Activated naive CD4-positive, alpha-beta T cell treated with anti-CD3 and anti-CD28 coated beads, Interleukin-2, amount 10 ng/mL, durations not matched to agents 7 days and 5 days (primary cell): Measurements from ENCODE around the gene SLC16A8.

Experiments
- CTCF ChIA-PET: fragments of 350-600 bp; sonication (Branson Sonifier 250); formaldehyde crosslinking; loops from one replicate; lab custom pipeline; 2021; ENCODE audit warnings: antibody characterized with exemption; lab: Charles Lee
- DNase-seq: peaks from one replicate; pipeline ENCODE4 v3.0.0-alpha.2; 2020
- H3K27ac Mint-ChIP-seq: one replicate; pipeline ENCODE4 v1.8.0; 2021; ENCODE audit warnings: mild to moderate bottlenecking, moderate library complexity, mixed read lengths
- H3K27me3 Mint-ChIP-seq: one replicate; pipeline ENCODE4 v1.8.0; 2021; ENCODE audit warnings: mild to moderate bottlenecking, mixed read lengths
- H3K36me3 Mint-ChIP-seq: one replicate; pipeline ENCODE4 v1.8.0; 2021; ENCODE audit warnings: mixed read lengths
- H3K4me1 Mint-ChIP-seq: one replicate; pipeline ENCODE4 v1.8.0; 2021; ENCODE audit warnings: mixed read lengths
- H3K4me3 Mint-ChIP-seq: one replicate; pipeline ENCODE4 v1.8.0; 2021; ENCODE audit warnings: mild to moderate bottlenecking, moderate library complexity, mixed read lengths
- H3K9me3 Mint-ChIP-seq: one replicate; pipeline ENCODE4 v1.8.0; 2021; ENCODE audit warnings: mixed read lengths

SLC16A8 gene

GRCh38 chr22:38067028-38067415, 17.0 kb downstream of the SLC16A8 start:
- Mint-ChIP-seq H3K9me3 (no peaks in the 10 kb centered on the region), H3K4me3 (no peak overlapping the region), H3K27me3 (no peaks in the 10 kb centered on the region), H3K4me1 (no peaks in the 10 kb centered on the region), H3K36me3 (peaks cover 9% of the 10 kb centered on the region), H3K27ac (no peak overlapping the region)
- no peak for DNase-seq
- CTCF ChIA-PET = no interaction called here

GRCh38 chr22:38066381-38067027, 17.5 kb downstream of the SLC16A8 start:
- Mint-ChIP-seq H3K4me3 (no peak overlapping the region), H3K27ac (no peak overlapping the region), H3K9me3 (no peaks in the 10 kb centered on the region), H3K36me3 (peaks cover 9% of the 10 kb centered on the region), H3K4me1 (no peaks in the 10 kb centered on the region), H3K27me3 (no peaks in the 10 kb centered on the region)
- CTCF ChIA-PET = interaction anchor here (2.6 kb wide), 1 partner anchor 14 kb away, joined by 9 read pairs; no protein-coding TSS in a partner anchor
- DNase-seq = no peak

GRCh38 chr22:38065539-38065938, 18.4 kb downstream of the SLC16A8 start:
- H3K36me3 Mint-ChIP-seq = peaks cover 9% of the 10 kb centered on the region

GRCh38 chr22:38062791-38063190, 21.2 kb downstream of the SLC16A8 start:
- H3K27ac Mint-ChIP-seq = peak overlapping the region; percentile 6
- H3K9me3 Mint-ChIP-seq = no peaks in the 10 kb centered on the region
- peaks cover 14% of the 10 kb centered on the region for H3K36me3 Mint-ChIP-seq
- H3K4me1 Mint-ChIP-seq = peaks cover 6% of the 10 kb centered on the region
- DNase-seq = no peak
- CTCF ChIA-PET = no interaction called here
- H3K27me3 Mint-ChIP-seq = no peaks in the 10 kb centered on the region
- no peak overlapping the region for H3K4me3 Mint-ChIP-seq

More at GRCh38 chr22:38065539-38065938, 18.4 kb downstream of the SLC16A8 start:
- H3K27me3 Mint-ChIP-seq = no peaks in the 10 kb centered on the region
- no peak for DNase-seq
- CTCF ChIA-PET = interaction anchor here (0.5 to 2.6 kb wide), 2 partner anchors 13 to 118 kb away, joined by 6 to 9 read pairs; no protein-coding TSS in a partner anchor
- H3K27ac Mint-ChIP-seq = no peak overlapping the region
- no peaks in the 10 kb centered on the region for H3K4me1 Mint-ChIP-seq
- H3K9me3 Mint-ChIP-seq = no peaks in the 10 kb centered on the region
- H3K4me3 Mint-ChIP-seq = no peak overlapping the region

- peak within 1 kb of the TSS; percentile 96 for H3K4me3 Mint-ChIP-seq
- peak within 1 kb of the TSS; percentile 95 for H3K27ac Mint-ChIP-seq
- CTCF ChIA-PET = interaction anchor here (1.0 kb wide), 2 partner anchors 12 to 41 kb away, joined by 3 to 4 read pairs; no protein-coding TSS in a partner anchor
- peak; percentile 89 for DNase-seq
- H3K36me3 Mint-ChIP-seq = peaks cover 9% of the 10 kb centered on the region
- H3K9me3 Mint-ChIP-seq = no peaks in the 10 kb centered on the region
- H3K27me3 Mint-ChIP-seq = peaks cover 33% of the 10 kb centered on the region
- H3K4me1 Mint-ChIP-seq = peaks cover 20% of the 10 kb centered on the region
Measured at GRCh38 chr22:38056969-38057891, 26.8 kb downstream of the SLC16A8 start, which contains the start of gene PICK1. PICK1 (plus strand) TSS chr22:38057404; CDS start chr22:38057810, 406 bp downstream.

- peaks cover 3% of the 10 kb centered on the region for H3K36me3 Mint-ChIP-seq
- CTCF ChIA-PET = interaction anchor here (0.6 to 2.2 kb wide), 38 partner anchors 9 to 716 kb away, joined by 3 to 30 read pairs (median 4); partner anchors contain the start of gene BAIAP2L2
- no peaks in the 10 kb centered on the region for H3K9me3 Mint-ChIP-seq
- H3K4me1 Mint-ChIP-seq = peaks cover 11% of the 10 kb centered on the region
- DNase-seq = peak; percentile 83
- no peak overlapping the region for H3K4me3 Mint-ChIP-seq
- H3K27ac Mint-ChIP-seq = no peak overlapping the region
- H3K27me3 Mint-ChIP-seq = peaks cover 53% of the 10 kb centered on the region
Measured at GRCh38 chr22:38051900-38052862, 31.8 kb downstream of the SLC16A8 start.

GRCh38 chr22:38051261-38051660, 32.7 kb downstream of the SLC16A8 start:
- Mint-ChIP-seq H3K4me1 (peaks cover 4% of the 10 kb centered on the region), H3K9me3 (no peaks in the 10 kb centered on the region), H3K27me3 (peaks cover 56% of the 10 kb centered on the region), H3K4me3 (no peak overlapping the region), H3K27ac (no peak overlapping the region), H3K36me3 (no peaks in the 10 kb centered on the region)
- DNase-seq = no peak
- CTCF ChIA-PET = interaction anchor here (0.7 to 2.2 kb wide), 10 partner anchors 22 to 439 kb away, joined by 3 to 30 read pairs (median 4); partner anchors contain the start of gene BAIAP2L2

- H3K4me3 Mint-ChIP-seq = no peak overlapping the region
- no peak overlapping the region for H3K27ac Mint-ChIP-seq
- no peaks in the 10 kb centered on the region for H3K9me3 Mint-ChIP-seq
- peaks cover 55% of the 10 kb centered on the region for H3K27me3 Mint-ChIP-seq
- CTCF ChIA-PET = no interaction called here
- no peaks in the 10 kb centered on the region for H3K36me3 Mint-ChIP-seq
- peaks cover 4% of the 10 kb centered on the region for H3K4me1 Mint-ChIP-seq
- no peak for DNase-seq
Measured at GRCh38 chr22:38050720-38051119, 33.3 kb downstream of the SLC16A8 start.

GRCh38 chr22:38049812-38050619, 34.0 kb downstream of the SLC16A8 start:
- no peak for DNase-seq
- Mint-ChIP-seq H3K9me3 (no peaks in the 10 kb centered on the region), H3K27ac (no peak overlapping the region), H3K27me3 (peaks cover 48% of the 10 kb centered on the region), H3K4me3 (no peak overlapping the region), H3K36me3 (no peaks in the 10 kb centered on the region), H3K4me1 (peaks cover 4% of the 10 kb centered on the region)
- CTCF ChIA-PET = no interaction called here

- peaks cover 31% of the 10 kb centered on the region for H3K27me3 Mint-ChIP-seq
- H3K4me3 Mint-ChIP-seq = no peak overlapping the region
- no peak overlapping the region for H3K27ac Mint-ChIP-seq
- CTCF ChIA-PET = no interaction called here
- no peaks in the 10 kb centered on the region for H3K4me1 Mint-ChIP-seq
- no peak for DNase-seq
- H3K36me3 Mint-ChIP-seq = no peaks in the 10 kb centered on the region
- no peaks in the 10 kb centered on the region for H3K9me3 Mint-ChIP-seq
Measured at GRCh38 chr22:38046070-38046748, 37.8 kb downstream of the SLC16A8 start.

- Mint-ChIP-seq H3K36me3 (no peaks in the 10 kb centered on the region), H3K9me3 (no peaks in the 10 kb centered on the region), H3K4me3 (no peak overlapping the region), H3K27ac (no peak overlapping the region), H3K27me3 (peaks cover 19% of the 10 kb centered on the region), H3K4me1 (no peaks in the 10 kb centered on the region)
- CTCF ChIA-PET = interaction anchor here (2.7 kb wide), 1 partner anchor 9 kb away, joined by 10 read pairs; no protein-coding TSS in a partner anchor
- no peak for DNase-seq
Measured at GRCh38 chr22:38043151-38044039, 40.6 kb downstream of the SLC16A8 start.

GRCh38 chr22:38042488-38042790, 41.5 kb downstream of the SLC16A8 start:
- Mint-ChIP-seq H3K9me3 (no peaks in the 10 kb centered on the region), H3K4me1 (no peaks in the 10 kb centered on the region), H3K27me3 (peaks cover 19% of the 10 kb centered on the region), H3K27ac (no peak overlapping the region), H3K36me3 (no peaks in the 10 kb centered on the region), H3K4me3 (no peak overlapping the region)
- CTCF ChIA-PET = interaction anchor here (2.7 kb wide), 1 partner anchor 10 kb away, joined by 10 read pairs; no protein-coding TSS in a partner anchor
- DNase-seq = no peak
